Right forelimb (tissue), 1 donor: ENCODE data around the gene FAM181A.

Experiments used
- DNase-seq: peaks from one replicate; pipeline ENCODE4 v3.0.0-alpha.2; 2018

The FAM181A gene

DNA sequence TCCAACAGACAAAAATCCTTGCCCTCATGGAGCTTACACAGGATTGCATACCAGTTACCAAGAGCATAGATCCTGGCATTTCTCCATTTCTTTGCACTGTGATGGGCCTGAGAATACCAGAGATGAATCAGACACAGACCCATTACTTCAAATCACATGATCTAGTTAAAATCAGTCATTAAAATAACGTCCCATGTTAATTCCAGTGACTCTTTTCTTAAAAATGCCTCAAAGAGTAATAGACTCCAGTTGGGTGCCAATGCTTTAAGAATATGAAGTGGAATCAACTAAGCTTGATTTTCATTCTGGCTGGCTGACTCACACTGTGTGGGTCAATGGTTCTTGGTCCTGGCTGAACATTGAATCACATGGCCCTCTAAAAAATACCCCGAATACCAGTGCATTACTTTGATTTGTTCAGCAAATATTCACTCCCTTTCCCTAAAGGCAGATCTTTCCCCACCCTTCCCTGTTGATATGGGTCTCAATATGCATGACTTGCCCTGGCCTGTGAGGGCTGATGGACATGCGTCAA is 38.2 kb downstream of the FAM181A start:
- no peak for DNase-seq

DNA sequence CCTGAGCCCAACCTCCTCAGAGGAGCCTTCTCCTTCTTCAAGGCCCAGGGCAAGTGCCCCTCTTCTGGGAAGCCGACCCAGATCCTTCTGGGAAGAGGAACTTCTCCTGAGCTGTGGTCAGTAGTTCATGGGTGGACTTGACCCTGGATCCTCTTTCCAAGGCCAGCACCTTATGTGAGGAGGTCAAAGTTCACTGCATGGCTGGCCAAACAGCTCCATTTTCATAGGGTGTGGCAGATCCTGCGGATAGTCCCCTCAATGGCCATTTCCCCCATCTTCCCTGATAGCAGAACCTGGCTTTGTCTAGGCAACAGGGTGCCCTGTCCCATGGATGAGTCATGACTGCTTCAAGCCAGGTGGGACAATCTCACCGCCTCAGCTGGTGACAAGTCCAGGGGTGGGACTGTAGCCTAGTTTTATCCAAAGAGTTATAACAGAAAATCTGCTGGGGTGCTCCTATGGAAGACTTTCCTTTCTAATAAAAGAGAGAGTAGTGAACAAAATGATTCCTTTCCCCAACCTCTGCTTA is 38.9 kb downstream of the FAM181A start:
- no peak for DNase-seq

DNA sequence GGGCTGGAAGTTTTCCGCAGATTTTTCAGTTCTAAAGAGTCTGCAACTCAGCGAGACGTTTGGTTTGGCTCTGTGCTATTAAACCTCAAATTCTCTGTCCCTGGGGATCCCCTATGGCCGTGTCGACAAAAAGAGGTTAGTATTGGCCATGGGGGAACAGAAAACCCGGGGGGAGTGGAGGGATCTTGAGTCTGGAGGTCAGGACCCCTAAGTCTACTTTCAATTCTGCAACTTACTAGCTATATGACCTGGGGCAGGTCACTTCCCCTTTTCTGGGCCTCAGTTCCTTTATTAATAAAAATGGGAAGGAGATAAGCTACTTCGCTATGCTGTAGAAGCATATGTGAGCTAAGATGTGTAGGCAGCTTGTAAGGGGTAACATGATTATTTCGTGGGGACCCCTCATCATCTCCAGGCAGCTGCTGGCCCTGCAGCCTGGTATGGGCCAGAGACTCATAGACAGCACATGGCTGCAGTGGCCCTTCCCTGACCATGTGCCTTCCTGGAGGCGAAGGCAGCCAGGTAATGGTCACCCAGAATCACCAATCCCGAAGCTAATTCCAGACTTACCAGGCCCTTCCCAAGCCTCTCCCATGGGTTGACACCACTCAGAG is 40.6 kb downstream of the FAM181A start:
- no peak for DNase-seq

DNA sequence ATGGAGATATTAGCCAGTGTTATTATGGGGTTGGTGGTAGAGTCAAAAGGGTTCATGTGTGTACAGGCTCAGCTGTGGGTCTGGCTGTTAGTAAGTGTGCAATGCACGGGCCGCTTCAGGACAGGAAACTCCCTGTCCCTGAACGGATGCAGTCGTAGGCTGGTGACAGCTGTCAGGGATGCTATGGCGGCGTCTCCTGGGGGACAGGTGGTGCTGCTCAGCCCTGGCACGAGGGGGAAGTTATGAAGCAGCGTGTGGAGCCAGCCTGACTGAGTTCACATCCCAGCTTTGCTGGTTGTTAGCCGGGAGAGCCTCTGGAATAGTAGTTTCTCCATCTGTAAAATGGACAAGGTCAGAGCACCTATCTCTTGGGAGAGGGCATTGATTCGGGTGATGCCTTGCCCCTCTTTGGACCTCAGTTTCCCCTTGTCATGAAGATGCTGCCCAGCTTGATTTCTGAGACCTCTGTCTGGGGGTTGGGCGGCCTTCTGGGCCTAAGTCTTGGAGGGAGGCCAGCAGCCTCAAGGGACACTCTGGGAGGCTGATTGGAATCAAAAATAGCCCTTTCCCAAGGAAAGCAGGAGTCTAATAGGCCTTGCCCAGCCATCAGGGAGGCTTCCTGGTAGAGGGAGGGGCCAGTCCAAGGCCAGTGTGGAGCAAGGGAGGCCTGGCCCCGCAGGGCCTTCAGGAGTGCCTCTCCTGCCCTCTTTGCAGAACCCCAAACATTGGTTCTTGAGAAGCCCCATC is 42.1 kb downstream of the FAM181A start:
- no peak for DNase-seq

DNA sequence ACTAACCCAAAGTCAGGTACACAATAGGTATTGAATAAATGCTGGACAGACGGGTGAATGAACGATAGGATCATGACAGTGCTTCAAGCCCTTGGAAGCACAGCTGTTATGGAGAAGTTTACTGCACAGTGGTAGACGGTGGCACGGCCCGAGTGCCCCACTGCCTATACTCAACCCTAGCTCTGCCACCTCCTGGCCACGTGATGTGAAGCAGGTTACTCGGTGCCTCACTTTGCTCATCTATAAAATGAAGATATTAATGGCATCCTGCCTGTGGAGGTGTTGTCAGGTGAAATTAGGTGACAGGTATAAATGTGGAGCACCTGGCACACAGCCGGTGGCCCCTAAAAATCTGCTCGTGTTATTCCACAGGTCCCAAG is 43.4 kb downstream of the FAM181A start:
- no peak for DNase-seq

DNA sequence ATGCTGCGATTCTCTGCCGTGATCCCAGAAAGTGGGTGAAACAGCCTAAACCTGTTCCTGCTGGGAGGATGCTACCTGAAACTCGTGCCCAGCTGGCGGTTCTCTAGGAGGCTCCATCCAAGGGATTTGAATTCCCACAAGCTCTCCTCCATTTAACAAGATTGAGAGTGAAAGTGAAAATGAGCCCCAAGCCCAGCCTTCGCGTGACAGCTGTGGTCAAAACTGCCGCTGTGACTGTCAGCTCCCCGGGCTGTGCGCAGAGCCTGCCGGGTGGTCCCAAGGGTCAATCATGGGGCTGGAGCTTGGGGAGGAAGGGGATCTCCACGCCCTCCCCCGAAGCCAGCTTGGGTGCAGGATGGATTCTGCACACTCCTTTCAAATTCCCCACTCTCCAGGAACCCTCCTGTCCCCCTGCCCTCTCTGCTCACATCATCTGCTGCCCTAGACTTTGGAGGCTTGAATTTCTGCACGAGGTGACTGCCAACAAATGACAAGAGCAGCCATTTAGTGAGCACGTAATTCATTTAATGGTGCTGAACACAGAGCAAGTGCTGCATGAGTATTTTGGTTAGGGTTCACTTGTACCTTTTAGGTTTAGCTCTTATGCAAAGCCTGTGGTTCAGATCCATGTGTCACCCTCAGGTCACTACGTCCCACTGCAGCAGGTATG is 44.0 kb downstream of the FAM181A start:
- no peak for DNase-seq

DNA sequence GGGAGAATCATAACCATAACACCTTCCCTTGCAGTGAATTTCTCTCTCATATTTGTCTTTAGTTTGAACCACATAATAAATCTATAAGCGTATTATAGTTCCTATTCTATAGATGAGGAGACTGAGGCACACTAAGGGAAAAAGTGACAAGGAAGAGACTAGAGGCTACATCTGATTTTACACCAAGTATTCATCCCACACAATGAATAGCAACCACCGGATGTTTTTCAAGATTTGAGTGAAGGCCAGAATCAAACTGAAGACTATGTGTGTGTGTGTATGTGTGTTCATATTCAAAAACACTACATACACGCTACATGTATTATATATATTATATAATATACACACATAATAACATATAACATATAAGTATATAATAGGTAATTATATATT is 44.5 kb downstream of the FAM181A start:
- no peak for DNase-seq

DNA sequence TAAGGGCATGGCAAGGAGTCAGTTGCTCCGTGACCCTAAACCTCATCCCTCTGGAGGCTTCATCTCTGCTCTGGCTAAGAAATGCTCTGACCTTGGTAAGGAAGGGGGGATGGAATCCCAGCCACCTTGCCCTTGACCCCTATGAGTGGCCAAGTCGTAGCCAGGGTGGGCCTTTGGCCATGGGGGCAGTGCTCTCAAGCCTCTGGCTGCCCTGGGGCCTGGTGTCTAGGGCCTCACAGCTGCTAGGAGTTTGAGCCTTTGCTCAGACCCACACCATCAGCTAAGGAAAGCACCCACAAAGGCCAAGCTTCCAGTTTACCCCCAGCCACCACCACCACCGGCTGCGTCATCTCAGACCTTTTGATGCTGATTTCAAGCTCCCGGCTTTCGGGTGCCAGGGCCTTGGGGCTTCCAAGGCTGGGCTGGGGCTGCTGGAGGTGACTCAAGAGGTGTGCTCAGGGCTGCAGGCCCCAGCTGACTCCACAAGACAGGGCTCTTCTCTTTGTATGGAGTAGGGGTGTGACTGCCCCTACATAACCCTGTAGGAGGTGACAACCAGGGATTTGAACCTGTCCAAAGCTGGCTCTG is 45.6 kb downstream of the FAM181A start:
- no peak for DNase-seq

DNA sequence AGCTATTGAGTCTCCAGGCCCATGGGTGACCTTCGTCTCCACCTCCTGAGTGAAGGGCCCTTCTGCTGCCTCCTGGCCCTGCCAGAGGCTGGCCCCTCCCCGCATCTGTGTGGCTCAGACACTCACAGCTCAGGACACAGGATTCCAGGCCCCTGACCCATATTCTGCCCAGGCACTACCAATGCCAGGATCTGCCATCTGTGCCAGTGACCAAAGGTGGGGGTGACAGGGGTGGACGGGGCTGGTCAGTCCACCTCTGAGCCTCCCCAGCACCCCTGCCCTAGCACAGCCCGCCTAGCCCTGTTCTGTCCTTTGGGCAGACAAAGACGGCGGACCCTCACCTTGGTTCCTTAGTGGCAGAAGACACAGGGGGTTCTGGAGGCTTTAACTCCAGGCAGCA is 46.5 kb downstream of the FAM181A start:
- DNase-seq, result no peak

DNA sequence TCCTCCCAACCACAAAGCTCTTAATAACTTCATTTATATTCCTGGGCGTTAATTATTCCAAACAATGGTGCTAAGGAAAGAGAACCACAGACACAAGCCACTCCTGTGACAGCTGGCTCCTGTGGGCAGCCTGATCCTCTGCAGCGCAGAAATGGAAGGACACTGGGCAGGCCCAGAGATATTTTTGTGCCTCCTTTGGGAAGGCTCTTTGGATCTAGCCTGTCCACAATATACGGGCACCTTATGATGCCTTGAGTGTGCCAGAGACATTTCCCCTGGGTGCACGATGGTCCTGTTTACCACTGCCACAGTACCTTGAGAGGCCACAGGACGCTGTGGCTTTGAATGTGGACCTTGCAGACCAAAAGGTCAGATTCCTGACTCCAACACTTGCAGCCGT is 47.2 kb downstream of the FAM181A start:
- no peak for DNase-seq

DNA sequence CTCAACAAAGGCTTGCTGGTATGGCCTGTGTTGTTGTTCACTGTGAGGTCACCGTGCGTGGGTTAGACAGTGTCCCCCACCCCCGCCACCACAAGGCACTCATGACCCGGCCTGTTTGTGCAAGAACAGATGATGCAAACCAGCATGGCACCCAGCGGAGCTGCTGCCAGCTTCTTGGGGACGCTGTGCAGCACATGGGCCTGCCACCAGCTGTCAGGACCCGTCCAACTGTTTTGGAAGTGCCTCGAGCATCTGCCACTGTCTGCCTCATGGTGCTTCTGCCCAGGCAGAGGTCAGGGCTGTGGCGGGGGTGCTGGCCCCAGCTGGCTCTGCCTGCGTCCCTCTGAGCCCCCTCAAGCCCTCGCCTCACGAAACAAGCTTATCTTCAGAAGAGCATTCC is 47.7 kb downstream of the FAM181A start:
- no peak for DNase-seq

DNA sequence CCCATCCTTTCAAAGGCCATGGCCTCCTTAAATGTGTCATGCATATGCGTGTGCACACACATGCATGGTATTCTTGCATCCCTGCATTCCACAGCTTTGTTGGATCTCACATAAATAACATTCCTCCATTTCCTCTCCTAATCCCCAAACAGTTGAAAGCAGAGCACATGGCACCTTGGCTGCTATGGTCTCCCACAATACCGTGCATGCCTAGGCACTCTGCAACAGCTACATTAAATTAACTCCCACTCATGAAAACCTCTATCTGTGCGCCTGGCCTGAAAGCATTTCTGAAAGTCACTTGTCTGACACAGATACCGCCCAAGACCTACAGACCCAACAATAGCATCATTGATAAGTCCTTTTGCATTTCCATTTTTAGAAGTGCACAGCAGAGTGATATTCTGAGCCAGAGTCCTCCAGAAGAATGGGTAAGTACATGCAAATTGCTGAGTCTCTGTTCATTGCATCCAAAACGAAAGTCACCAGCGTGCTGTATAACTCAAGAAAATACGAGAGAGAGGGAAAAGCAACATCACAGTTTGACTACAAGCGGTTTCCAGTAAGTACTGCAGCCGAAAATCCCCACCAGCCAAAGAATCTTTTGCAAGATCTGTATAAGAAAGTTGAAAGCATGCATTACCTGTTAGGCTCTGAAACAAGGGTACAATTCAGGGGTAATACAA is 48.8 kb downstream of the FAM181A start:
- DNase-seq, result no peak

DNA sequence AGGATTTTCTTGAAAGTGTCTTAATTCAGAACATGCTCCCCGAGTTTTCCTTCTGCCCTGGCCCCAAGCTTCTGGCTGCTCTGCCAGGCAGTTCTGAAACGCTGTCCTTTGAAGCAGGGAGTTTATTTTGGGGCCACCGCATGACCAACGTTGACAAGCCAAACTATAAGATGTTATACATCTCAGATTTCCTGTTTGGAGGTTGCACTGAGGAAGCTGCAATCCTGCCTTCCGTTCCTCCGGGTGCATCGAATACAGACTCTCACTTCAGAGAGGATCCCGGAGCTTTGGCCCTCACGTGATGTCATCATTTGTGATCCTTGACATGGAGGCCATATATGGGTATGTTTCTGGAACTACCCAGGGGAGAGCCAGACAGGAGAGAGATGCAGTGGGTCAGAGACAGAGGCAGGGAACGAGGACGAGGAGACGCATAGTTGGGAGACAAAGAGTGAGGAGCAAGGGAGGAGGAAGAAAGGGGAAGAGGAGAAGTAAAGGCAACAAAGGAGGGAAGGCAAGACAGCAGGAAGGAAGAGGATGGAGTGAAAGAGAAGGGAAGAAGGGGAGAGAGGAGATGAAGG is 49.4 kb downstream of the FAM181A start, which contains the start of gene ASB2:
TSS of gene ASB2 (minus strand) at position 94 of the 581 bp plus-strand sequence. CDS start 12,031 bp downstream, outside the sequence.
- no peak for DNase-seq

DNA sequence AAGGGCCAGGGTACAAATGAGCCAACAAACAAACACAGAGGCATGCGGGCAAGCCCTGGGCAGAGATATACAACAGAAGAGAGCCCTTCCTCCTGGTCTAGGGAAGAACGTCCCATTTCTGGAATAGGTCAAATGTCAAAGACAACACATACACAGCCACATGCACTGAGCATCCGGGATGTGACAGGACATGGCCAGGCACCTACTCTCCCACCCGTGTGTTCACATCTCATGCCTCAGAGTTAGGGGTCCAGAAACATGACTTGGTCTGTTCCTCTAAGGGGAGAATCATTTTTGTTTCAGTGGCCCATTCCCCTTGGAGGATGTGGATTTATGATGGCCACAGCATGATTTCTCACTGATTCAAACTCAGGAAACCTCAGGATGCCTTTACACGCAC is 50.0 kb downstream of the FAM181A start:
- no peak for DNase-seq

DNA sequence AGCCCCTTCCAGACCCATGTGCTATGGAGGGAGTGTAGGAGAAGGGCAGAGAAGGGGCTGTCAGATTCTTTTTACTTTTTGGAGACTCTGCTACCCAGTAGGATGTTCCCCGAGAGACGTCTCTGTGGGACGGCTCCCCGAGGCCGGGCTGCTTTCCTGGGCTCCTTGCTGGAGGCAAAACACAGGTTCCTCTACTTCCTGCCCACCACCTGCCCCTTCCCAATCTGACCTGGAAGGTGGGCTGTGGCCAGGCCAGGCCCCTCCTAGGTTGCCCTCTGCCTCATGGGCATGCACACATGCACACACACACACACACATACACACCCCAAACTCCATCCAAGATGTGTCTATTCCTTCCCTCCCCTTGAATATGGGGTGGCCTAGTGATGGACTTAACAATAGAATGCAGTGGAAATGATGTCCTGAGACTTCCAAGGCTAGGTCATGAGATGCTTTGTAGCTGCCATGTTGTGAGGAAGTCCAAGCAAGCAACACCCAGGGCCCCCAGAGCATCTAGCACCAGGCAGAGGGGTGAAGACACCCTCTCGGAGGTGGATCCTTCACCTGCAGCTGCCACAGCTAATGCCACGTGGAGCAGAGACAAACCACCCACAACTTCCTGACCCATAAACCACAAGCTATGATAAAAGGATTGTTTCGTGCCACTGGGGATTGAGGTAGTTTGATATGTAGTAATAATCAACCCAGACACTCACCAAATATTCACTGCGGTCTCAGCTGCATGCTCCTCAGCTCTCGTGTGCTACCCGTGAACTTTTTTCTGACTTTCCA is 50.8 kb downstream of the FAM181A start:
- no peak for DNase-seq

DNA sequence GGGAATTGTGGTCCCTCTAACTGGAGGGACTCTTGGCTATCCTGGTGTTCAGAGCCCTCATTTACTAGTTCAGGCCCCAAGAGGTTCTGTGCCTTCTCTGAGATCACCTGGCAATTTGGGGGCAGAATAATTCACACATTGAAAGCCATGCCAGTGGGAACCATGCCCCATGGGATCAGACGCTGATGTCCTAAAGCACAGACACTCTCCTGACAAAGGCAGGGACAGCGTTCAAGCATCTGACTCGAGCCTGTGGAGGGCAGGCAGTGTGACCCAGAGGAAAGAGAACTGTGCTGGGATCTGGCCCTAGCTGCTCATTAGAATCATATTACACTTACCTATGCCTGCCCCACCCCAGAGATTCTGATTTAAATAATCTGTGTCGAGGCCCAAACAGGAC is 51.6 kb downstream of the FAM181A start:
- no peak for DNase-seq
